Mononuclear cell (primary cell): Measurements from ENCODE around the gene ELF3. TPM values are rescaled to one million over a fixed set of nuclear protein-coding genes. Genes with fewer than 3 reads are reported as not detected.

Source experiments
- H3K27me3 ChIP-seq: 2 replicates; pipeline ENCODE4 v1.6.0; 2011; ENCODE audit warnings: low read length, control low read depth; ENCODE audit not compliant: insufficient read depth
- H3K4me1 ChIP-seq: 2 replicates; pipeline ENCODE4 v1.5.1; 2011; ENCODE audit warnings: mild to moderate bottlenecking, low read length, control low read depth; ENCODE audit not compliant: insufficient read depth
- H3K4me3 ChIP-seq: 2 replicates; pipeline ENCODE4 v1.5.1; 2011; ENCODE audit warnings: mild to moderate bottlenecking, low read length, moderate library complexity
- H3K9me3 ChIP-seq: 2 replicates; pipeline ENCODE4 v1.5.1; 2011; ENCODE audit warnings: low read depth, mild to moderate bottlenecking, control low read depth, low read length
- total RNA-seq: library from RNA; depleted of rRNA; stranded (reverse); fragments of >200 nt; gene quantifications from one replicate; pipeline ENCODE4 v1.2.3, GENCODE V29; 2012

ELF3 gene
- total RNA-seq, 1 donor, result 2.8 TPM

GRCh38 chr1:201999625-202000238 is 10.7 kb upstream of the ELF3 start:
- no peaks in the 10 kb centered on the region for H3K27me3 ChIP-seq
- H3K4me1 ChIP-seq, result no peaks in the 10 kb centered on the region
- H3K4me3 ChIP-seq, result no peak overlapping the region
- no peaks in the 10 kb centered on the region for H3K9me3 ChIP-seq

DNA sequence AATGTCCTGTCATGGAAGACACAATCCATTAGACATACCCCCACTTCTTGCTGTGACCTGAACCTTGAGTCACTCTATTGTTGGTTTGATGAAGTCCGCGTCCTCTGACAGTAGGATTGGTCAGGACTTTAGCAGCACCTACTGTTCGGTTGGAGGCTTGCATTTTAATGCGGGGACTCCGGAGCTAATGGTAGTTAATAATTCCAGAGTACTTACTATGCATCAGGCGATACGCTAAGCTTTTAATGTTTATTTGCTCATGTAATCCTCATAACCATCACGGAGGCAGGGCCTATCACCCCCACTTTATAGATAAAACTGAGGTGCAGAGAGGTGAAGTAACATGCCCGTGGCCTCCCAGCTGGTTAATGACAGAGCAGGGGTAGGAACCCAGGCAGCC is 7.9 kb upstream of the ELF3 start:
- Histone ChIP-seq H3K9me3 (no peaks in the 10 kb centered on the region), H3K4me3 (no peak overlapping the region), H3K4me1 (no peaks in the 10 kb centered on the region), H3K27me3 (no peaks in the 10 kb centered on the region)

GRCh38 chr1:202004711-202005110 is 5.7 kb upstream of the ELF3 start:
- Histone ChIP-seq H3K4me3 (no peak overlapping the region), H3K9me3 (no peaks in the 10 kb centered on the region), H3K27me3 (no peaks in the 10 kb centered on the region), H3K4me1 (no peaks in the 10 kb centered on the region)

DNA sequence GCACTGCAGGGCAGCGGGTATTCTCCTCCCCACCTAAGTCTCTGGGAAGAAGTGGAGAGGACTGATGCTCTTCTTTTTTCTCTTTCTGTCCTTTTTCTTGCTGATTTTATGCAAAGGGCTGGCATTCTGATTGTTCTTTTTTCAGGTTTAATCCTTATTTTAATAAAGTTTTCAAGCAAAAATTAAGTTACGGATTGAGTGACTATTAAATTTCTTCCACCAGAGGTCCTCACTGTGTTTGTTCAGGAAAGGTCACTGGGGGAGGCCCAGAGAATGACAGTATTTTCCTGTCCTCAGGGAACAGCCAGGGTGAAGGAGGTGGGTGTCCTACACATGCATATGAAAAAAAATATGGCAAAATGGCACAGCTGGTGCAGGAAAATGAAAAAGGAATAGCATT is 4.4 kb upstream of the ELF3 start:
- Histone ChIP-seq H3K4me1 (no peaks in the 10 kb centered on the region), H3K9me3 (no peaks in the 10 kb centered on the region)

GRCh38 chr1:202007304-202007703 is 3.1 kb upstream of the ELF3 start:
- no peaks in the 10 kb centered on the region for H3K9me3 ChIP-seq
- H3K4me1 ChIP-seq, result no peaks in the 10 kb centered on the region
- no peak overlapping the region for H3K4me3 ChIP-seq
- no peaks in the 10 kb centered on the region for H3K27me3 ChIP-seq

More for the DNA sequence above, 4.4 kb upstream of the ELF3 start:
- H3K27me3 ChIP-seq, result no peaks in the 10 kb centered on the region
- H3K4me3 ChIP-seq, result no peak overlapping the region

DNA sequence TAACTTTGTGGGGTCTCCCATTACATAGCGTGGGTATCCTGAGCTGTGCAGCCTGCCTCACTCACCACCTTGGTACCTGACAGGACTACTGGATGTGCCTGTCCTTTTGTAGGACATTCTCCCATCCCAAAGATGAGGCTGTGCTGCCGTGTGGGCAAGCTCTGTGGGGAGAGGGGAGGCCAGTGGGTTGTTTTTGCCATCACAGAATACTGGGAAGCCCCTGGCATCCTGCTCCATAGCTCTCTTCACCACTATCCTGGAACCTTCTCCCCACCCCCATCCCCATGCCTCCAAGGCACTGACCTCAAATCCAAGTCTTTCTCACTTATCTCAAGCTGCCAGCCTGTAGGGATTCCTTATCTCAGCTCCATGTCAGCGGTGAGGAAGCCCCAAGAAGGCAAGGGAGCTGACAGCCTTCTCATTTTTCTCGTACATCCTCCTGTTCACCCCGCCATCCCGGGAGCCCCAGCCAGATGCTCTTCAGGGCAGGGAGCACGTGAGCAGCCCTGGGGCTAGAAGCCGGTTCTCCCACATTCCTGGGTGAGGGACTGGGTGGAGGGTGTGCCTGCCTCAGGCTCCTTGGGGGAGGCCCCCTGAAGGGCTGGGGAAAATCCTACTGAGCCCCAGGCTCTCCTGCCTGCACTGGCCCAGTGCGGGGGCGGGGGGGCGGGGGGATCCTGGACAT is 2.4 kb upstream of the ELF3 start:
- no peaks in the 10 kb centered on the region for H3K4me1 ChIP-seq
- H3K27me3 ChIP-seq, result no peaks in the 10 kb centered on the region
- no peaks in the 10 kb centered on the region for H3K9me3 ChIP-seq
- H3K4me3 ChIP-seq, result no peak overlapping the region

GRCh38 chr1:202009326-202010179 is 834 bp upstream of the ELF3 start:
- H3K4me1 ChIP-seq, result no peaks in the 10 kb centered on the region
- H3K4me3 ChIP-seq, result no peak overlapping the region
- no peaks in the 10 kb centered on the region for H3K9me3 ChIP-seq
- no peaks in the 10 kb centered on the region for H3K27me3 ChIP-seq

DNA sequence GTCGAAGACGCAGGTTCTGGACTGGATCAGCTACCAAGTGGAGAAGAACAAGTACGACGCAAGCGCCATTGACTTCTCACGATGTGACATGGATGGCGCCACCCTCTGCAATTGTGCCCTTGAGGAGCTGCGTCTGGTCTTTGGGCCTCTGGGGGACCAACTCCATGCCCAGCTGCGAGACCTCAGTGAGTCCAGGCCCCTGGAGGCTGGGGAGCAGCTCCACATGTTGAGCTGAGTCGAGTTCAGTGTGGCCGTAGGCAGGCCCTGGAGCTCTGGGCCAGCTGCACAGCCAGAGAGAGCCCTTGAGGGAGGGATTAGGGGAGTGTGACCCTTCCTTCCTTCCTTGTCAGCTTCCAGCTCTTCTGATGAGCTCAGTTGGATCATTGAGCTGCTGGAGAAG is 1.6 kb downstream of the ELF3 start:
- Histone ChIP-seq H3K27me3 (no peaks in the 10 kb centered on the region), H3K4me1 (no peaks in the 10 kb centered on the region), H3K4me3 (no peak overlapping the region), H3K9me3 (no peaks in the 10 kb centered on the region)

DNA sequence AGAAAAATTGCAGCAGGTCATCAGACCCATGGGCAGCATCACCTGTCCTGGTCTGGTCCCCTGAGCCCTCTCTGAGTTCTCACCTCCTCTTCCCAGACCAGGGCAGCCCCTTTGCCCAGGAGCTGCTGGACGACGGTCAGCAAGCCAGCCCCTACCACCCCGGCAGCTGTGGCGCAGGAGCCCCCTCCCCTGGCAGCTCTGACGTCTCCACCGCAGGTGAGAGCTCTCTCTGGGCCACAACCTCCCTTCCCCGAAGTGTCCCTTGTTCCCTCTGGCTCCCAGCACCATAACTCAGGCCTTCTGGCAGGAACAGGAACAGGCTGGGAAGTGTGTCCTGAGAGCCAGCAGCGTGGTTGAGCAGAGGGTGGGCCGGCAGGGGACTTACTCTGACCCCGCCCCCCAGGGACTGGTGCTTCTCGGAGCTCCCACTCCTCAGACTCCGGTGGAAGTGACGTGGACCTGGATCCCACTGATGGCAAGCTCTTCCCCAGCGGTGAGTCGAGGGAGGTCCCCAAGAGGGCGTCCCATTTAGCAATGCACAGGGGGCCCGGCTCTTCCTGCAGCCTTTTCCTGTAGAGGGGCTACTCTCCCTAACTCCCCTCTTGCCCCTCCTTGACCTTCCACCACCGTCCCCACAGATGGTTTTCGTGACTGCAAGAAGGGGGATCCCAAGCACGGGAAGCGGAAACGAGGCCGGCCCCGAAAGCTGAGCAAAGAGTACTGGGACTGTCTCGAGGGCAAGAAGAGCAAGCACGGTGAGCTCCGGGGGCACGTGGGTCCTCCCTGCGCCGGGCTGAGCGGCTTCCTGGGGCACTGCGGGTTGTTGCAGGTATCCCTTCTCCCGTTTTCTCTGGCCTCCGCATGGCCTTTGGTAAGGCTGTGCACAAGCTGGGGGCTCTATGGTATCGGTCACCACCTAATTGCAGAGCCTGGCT is 2.4 kb downstream of the ELF3 start:
- Histone ChIP-seq H3K27me3 (no peaks in the 10 kb centered on the region), H3K4me1 (no peaks in the 10 kb centered on the region), H3K4me3 (no peak overlapping the region), H3K9me3 (no peaks in the 10 kb centered on the region)

DNA sequence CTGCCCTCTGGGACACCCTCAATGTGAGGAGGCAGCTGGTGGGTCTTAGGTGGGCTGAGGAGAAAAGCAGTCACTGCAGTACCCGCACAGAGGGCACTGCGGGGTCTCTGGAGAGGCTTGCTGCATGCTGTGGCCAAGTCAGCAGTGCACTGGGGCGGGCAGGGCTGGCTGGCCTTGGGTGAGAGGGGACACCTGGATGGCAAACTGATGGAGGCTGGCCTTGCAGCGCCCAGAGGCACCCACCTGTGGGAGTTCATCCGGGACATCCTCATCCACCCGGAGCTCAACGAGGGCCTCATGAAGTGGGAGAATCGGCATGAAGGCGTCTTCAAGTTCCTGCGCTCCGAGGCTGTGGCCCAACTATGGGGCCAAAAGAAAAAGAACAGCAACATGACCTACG is 3.2 kb downstream of the ELF3 start:
- Histone ChIP-seq H3K27me3 (no peaks in the 10 kb centered on the region), H3K4me1 (no peaks in the 10 kb centered on the region), H3K9me3 (no peaks in the 10 kb centered on the region), H3K4me3 (no peak overlapping the region)

DNA sequence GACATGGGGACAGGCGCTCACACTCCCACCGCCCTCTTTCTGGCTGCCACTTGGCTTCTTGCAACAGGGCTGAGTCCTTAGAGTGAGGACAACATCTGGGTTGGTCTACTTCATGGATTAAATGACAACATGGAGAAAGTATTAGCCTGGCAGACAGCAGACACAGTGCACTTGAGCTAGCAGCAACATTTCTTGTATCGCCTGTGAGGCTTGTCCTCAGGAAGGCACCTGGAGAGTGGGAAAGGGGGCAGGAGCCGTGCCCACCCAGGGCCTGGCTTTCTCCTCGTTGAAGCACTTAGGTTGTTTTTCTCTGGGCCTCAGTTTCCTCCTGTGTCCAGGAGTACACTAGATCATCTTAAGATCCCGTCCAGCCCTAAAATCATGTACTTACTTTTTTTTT is 3.7 kb downstream of the ELF3 start:
- Histone ChIP-seq H3K4me1 (no peaks in the 10 kb centered on the region), H3K27me3 (no peaks in the 10 kb centered on the region), H3K9me3 (no peaks in the 10 kb centered on the region), H3K4me3 (no peak overlapping the region)

DNA sequence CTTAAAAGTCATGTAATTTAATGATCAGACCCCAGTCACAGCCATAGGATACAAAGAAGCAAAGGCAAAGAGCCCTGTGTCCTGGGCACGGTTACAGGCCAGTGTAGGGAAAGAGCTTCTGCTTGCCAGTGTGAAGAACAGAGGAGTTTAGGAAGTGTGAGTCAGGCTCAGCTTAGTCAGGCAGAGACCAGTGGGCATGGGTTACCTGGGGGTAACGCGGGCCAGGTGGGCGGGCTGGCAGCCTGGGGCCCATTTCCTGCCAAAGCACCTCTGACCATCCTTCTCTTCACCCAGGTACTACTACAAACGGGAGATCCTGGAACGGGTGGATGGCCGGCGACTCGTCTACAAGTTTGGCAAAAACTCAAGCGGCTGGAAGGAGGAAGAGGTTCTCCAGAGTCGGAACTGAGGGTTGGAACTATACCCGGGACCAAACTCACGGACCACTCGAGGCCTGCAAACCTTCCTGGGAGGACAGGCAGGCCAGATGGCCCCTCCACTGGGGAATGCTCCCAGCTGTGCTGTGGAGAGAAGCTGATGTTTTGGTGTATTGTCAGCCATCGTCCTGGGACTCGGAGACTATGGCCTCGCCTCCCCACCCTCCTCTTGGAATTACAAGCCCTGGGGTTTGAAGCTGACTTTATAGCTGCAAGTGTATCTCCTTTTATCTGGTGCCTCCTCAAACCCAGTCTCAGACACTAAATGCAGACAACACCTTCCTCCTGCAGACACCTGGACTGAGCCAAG is 4.7 kb downstream of the ELF3 start:
- H3K27me3 ChIP-seq, result no peaks in the 10 kb centered on the region
- H3K4me1 ChIP-seq, result no peaks in the 10 kb centered on the region
- no peak overlapping the region for H3K4me3 ChIP-seq
- H3K9me3 ChIP-seq, result no peaks in the 10 kb centered on the region

DNA sequence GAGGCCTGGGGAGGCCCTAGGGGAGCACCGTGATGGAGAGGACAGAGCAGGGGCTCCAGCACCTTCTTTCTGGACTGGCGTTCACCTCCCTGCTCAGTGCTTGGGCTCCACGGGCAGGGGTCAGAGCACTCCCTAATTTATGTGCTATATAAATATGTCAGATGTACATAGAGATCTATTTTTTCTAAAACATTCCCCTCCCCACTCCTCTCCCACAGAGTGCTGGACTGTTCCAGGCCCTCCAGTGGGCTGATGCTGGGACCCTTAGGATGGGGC is 5.2 kb downstream of the ELF3 start:
- H3K27me3 ChIP-seq, result no peaks in the 10 kb centered on the region
- H3K4me3 ChIP-seq, result no peak overlapping the region
- no peaks in the 10 kb centered on the region for H3K4me1 ChIP-seq
- no peaks in the 10 kb centered on the region for H3K9me3 ChIP-seq

- Histone ChIP-seq H3K27me3 (no peaks in the 10 kb centered on the region), H3K4me3 (no peak overlapping the region), H3K9me3 (no peaks in the 10 kb centered on the region), H3K4me1 (no peaks in the 10 kb centered on the region)
Observed at GRCh38 chr1:202016022-202016810, 5.8 kb downstream of the ELF3 start.
